ENCODE measurements around the gene CDH4.

The CDH4 gene

GRCh38 chr20:61205769-61206168 is 46.3 kb upstream of the CDH4 start:
- Histone ChIP-seq H3K27ac (replicated peaks) (no peak overlapping the region), H3K27me3 (ENCODE audit: insufficient read depth, poor library complexity, severe bottlenecking) (no peaks in the 10 kb centered on the region), H3K4me3 (replicated peaks; ENCODE audit: insufficient read depth, low read length) (no peak overlapping the region)
- DNase-seq (ENCODE audit: low read depth in 1 of 2, low spot score in 1 of 2), result no peak
- TF ChIP-seq CTCF (IDR thresholded peaks at IDR 0.05; ENCODE audit: insufficient read depth, low read length), result no peak

GRCh38 chr20:61210862-61211261 is 41.2 kb upstream of the CDH4 start:
- Histone ChIP-seq H3K27ac (replicated peaks) (no peak overlapping the region), H3K27me3 (ENCODE audit: insufficient read depth, poor library complexity, severe bottlenecking) (peaks cover 4% of the 10 kb centered on the region), H3K4me3 (replicated peaks; ENCODE audit: insufficient read depth, low read length) (no peak overlapping the region)
- no peak for TF ChIP-seq POLR2AphosphoS5 (IDR thresholded peaks at IDR 0.05; ENCODE audit: low read depth)
- no peak for TF ChIP-seq REST (IDR thresholded peaks at IDR 0.05; ENCODE audit: insufficient replicate concordance, low read depth)
- DNase-seq (ENCODE audit: low read depth in 1 of 2, low spot score in 1 of 2), result no peak

- no peak overlapping the region for H3K27ac ChIP-seq (replicated peaks)
- no peak for TF ChIP-seq CTCF (IDR thresholded peaks at IDR 0.05; ENCODE audit: insufficient read depth, low read length)
- no peak for TF ChIP-seq POLR2AphosphoS5 (IDR thresholded peaks at IDR 0.05; ENCODE audit: low read depth)
- TF ChIP-seq GABPA (IDR thresholded peaks at IDR 0.05; ENCODE audit: low read depth), result no peak
- TF ChIP-seq REST (IDR thresholded peaks at IDR 0.05; ENCODE audit: insufficient replicate concordance, low read depth), result no peak
- TF ChIP-seq SPI1 (IDR thresholded peaks at IDR 0.05; ENCODE audit: borderline replicate concordance, low read depth), result no peak
- H3K27me3 ChIP-seq (ENCODE audit: insufficient read depth, poor library complexity, severe bottlenecking), result peaks cover 4% of the 10 kb centered on the region
- no peak overlapping the region for H3K4me3 ChIP-seq (replicated peaks; ENCODE audit: insufficient read depth, low read length)
- DNase-seq (ENCODE audit: low read depth in 1 of 2, low spot score in 1 of 2), result no peak
Observed at GRCh38 chr20:61217848-61218247, 34.2 kb upstream of the CDH4 start.

GRCh38 chr20:61219021-61219431 is 33.0 kb upstream of the CDH4 start:
- Histone ChIP-seq H3K4me3 (replicated peaks; ENCODE audit: insufficient read depth, low read length) (no peak overlapping the region), H3K27me3 (ENCODE audit: insufficient read depth, poor library complexity, severe bottlenecking) (peaks cover under 1% of the 10 kb centered on the region), H3K27ac (replicated peaks) (no peak overlapping the region)
- TF ChIP-seq CTCF (IDR thresholded peaks at IDR 0.05; ENCODE audit: insufficient read depth, low read length) (no peak), SPI1 (IDR thresholded peaks at IDR 0.05; ENCODE audit: borderline replicate concordance, low read depth) (no peak), POLR2AphosphoS5 (IDR thresholded peaks at IDR 0.05; ENCODE audit: low read depth) (no peak), REST (IDR thresholded peaks at IDR 0.05; ENCODE audit: insufficient replicate concordance, low read depth) (no peak), GABPA (IDR thresholded peaks at IDR 0.05; ENCODE audit: low read depth) (no peak)
- DNase-seq (ENCODE audit: low read depth in 1 of 2, low spot score in 1 of 2), result no peak
